Retinal pigment epithelial cell (primary cell): ENCODE data around the gene VWDE.
A peak's percentile ranks its signal among the peaks of the same experiment; 100 is the strongest.

Experiments used
- DNase-seq: peaks from one replicate; pipeline ENCODE4 v3.0.0-alpha.2; 2010; ENCODE audit warnings: low read depth
- H3K4me3 ChIP-seq: 2 replicates; pipeline ENCODE4 v1.5.1; 2011; ENCODE audit warnings: mild to moderate bottlenecking, low read length, control low read depth, moderate library complexity
- CTCF ChIP-seq: conservative IDR thresholded peaks from 2 replicates; pipeline ENCODE4 v1.5.1; 2011; ENCODE audit warnings: low read depth, low read length, control low read depth, inconsistent platforms

The VWDE gene

GRCh38 chr7:12369072-12369471 is 34.6 kb downstream of the VWDE start:
- no peak for TF ChIP-seq CTCF
- no peak overlapping the region for H3K4me3 ChIP-seq
- no peak for DNase-seq

GRCh38 chr7:12360948-12361347 is 42.7 kb downstream of the VWDE start:
- H3K4me3 ChIP-seq, result no peak overlapping the region
- peak; percentile 30 for DNase-seq
- no peak for TF ChIP-seq CTCF

- no peak overlapping the region for H3K4me3 ChIP-seq
- TF ChIP-seq CTCF, result no peak
- DNase-seq, result no peak
Measured at GRCh38 chr7:12358694-12359093, 45.0 kb downstream of the VWDE start.

- TF ChIP-seq CTCF, result no peak
- H3K4me3 ChIP-seq, result no peak overlapping the region
- DNase-seq, result no peak
Measured at GRCh38 chr7:12357508-12357907, 46.2 kb downstream of the VWDE start.

GRCh38 chr7:12351843-12352242 is 51.8 kb downstream of the VWDE start:
- TF ChIP-seq CTCF, result no peak
- DNase-seq, result no peak
- no peak overlapping the region for H3K4me3 ChIP-seq

GRCh38 chr7:12350971-12351370 is 52.7 kb downstream of the VWDE start:
- no peak for DNase-seq
- no peak overlapping the region for H3K4me3 ChIP-seq
- TF ChIP-seq CTCF, result no peak

- no peak overlapping the region for H3K4me3 ChIP-seq
- TF ChIP-seq CTCF, result no peak
- no peak for DNase-seq
Measured at GRCh38 chr7:12337095-12337494, 66.6 kb downstream of the VWDE start.
